ENCODE measurements around the gene DNER. TPM values are rescaled to one million over a fixed set of nuclear protein-coding genes. Genes with fewer than 3 reads are reported as not detected.
"Not testable (repeated sequence)": the region's sequence is repeated elsewhere in the genome, so short reads cannot be mapped to it uniquely, and the experiment has no call there.

Gene DNER
- total RNA-seq, 1 donor from 2014 or later, result 1.2 TPM

DNA sequence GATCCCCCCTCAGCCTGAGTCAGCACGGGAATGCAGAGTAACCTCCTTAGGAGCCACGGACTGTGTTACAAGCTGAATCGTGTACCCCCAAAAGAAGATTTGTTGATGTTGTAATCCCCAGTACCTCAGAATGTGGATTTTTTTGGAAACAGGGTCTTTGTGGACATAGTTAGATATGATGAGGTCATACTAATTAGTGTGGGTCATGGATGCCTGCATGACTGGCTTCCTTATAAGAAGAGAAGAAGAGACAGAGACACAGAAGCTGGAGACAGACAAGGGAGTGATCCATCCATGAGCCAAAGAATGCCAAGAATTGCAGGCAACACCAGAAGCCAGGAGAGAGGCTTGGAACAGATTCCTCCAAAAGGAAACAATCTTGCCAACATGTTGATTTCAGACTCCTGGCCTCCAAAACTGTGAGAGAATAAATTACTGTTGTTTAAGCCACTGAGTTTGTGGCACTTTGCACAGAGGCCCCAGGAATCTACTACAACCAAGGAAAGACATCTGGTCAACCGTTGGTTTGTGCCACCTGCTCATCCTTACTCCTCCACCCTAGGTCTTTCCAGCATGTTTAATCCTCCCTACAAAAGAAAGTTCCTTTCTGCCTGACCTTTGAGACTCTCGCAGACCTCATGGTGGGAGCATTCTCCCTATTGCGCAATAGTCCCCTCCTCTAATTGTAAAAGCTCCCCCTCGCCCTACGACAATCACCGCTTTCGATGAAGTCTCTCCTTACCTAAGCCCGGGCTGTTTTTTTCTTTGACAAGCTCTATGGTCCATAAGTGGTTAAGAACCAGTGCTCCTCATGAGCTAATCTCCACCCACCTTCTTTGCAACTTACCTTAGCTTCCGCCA is 91.6 kb downstream of the DNER start:
- Histone ChIP-seq H3K36me3 (no peaks in the 10 kb centered on the region), H3K27me3 (ENCODE audit: low read depth) (no peaks in the 10 kb centered on the region), H3K9me3 (no peaks in the 10 kb centered on the region), H3K4me3 (no peak overlapping the region), H3K27ac (no peak overlapping the region), H3K4me1 (no peaks in the 10 kb centered on the region)
- no peak for ATAC-seq
- no peak for TF ChIP-seq CTCF (IDR thresholded peaks at IDR 0.05)
- no peak for DNase-seq
- intact Hi-C loops (cut with DNase I), result no loop called here

- Histone ChIP-seq H3K27ac (no peak overlapping the region), H3K36me3 (no peaks in the 10 kb centered on the region), H3K4me3 (no peak overlapping the region), H3K4me1 (no peaks in the 10 kb centered on the region), H3K9me3 (no peaks in the 10 kb centered on the region), H3K27me3 (ENCODE audit: low read depth) (no peaks in the 10 kb centered on the region)
- TF ChIP-seq CTCF (IDR thresholded peaks at IDR 0.05), result no peak
- intact Hi-C loops (cut with DNase I), result no loop called here
- DNase-seq (no peak), ATAC-seq (no peak)
Measured at GRCh38 chr2:229620759-229621158, 93.6 kb downstream of the DNER start.

- Histone ChIP-seq H3K4me3 (no peak overlapping the region), H3K27me3 (ENCODE audit: low read depth) (no peaks in the 10 kb centered on the region), H3K9me3 (no peaks in the 10 kb centered on the region), H3K36me3 (no peaks in the 10 kb centered on the region), H3K27ac (no peak overlapping the region), H3K4me1 (no peaks in the 10 kb centered on the region)
- intact Hi-C loops (cut with DNase I), result no loop called here
- no peak for TF ChIP-seq CTCF (IDR thresholded peaks at IDR 0.05)
- ATAC-seq (no peak), DNase-seq (no peak)
Measured at GRCh38 chr2:229620289-229620688, 94.1 kb downstream of the DNER start.

- ATAC-seq (no peak), DNase-seq (no peak)
- Histone ChIP-seq H3K4me3 (no peak overlapping the region), H3K27me3 (ENCODE audit: low read depth) (no peaks in the 10 kb centered on the region), H3K4me1 (no peaks in the 10 kb centered on the region), H3K9me3 (no peaks in the 10 kb centered on the region), H3K27ac (no peak overlapping the region), H3K36me3 (no peaks in the 10 kb centered on the region)
- no peak for TF ChIP-seq CTCF (IDR thresholded peaks at IDR 0.05)
- intact Hi-C loops (cut with DNase I), result no loop called here
Measured at GRCh38 chr2:229616433-229616832, 97.9 kb downstream of the DNER start.

GRCh38 chr2:229614021-229614420 is 100.3 kb downstream of the DNER start:
- intact Hi-C loops (cut with DNase I); H3K4me1 ChIP-seq; H3K27me3 ChIP-seq (ENCODE audit: low read depth); H3K4me3 ChIP-seq; H3K27ac ChIP-seq; ATAC-seq; H3K36me3 ChIP-seq; H3K9me3 ChIP-seq; DNase-seq: not testable (repeated sequence)

DNA sequence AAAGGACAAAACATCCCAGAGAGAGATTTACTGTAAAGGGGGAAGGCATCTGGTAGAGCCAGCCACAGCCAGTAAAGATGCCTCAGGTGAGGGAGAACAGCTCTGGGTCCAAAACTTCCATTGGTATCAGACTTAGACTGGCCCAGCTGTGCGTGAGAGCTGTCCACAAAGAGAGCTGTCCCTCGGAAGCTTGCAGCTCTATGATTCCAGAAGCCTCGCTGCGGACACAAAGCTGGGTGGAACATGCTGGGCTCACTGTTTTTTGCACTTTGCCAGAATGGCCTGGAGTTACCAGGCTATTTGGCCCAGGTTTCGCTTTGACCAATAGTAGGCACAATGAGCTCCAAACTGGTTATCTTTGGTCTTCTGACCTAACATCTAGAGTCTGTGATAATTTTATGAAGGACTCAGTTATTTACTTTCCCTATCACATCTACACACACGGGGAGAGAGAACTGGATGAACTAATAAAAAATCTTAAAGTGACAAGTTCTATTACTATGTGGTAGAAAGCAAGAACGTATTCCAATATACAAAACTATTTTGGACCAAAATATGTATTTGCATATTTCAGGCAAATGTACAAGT is 101.9 kb downstream of the DNER start:
- no peak overlapping the region for H3K27ac ChIP-seq
- DNase-seq (no peak), ATAC-seq (no peak)
- H3K36me3 ChIP-seq, result no peaks in the 10 kb centered on the region
- H3K4me1 ChIP-seq, result no peaks in the 10 kb centered on the region
- no peak for TF ChIP-seq CTCF (IDR thresholded peaks at IDR 0.05)
- H3K27me3 ChIP-seq (ENCODE audit: low read depth), result no peaks in the 10 kb centered on the region
- no peaks in the 10 kb centered on the region for H3K9me3 ChIP-seq
- intact Hi-C loops (cut with DNase I), result no loop called here
- H3K4me3 ChIP-seq, result no peak overlapping the region
